Measurements from ENCODE around the gene ZNF343.
A peak's percentile ranks its signal among the peaks of the same experiment; 100 is the strongest.
"Not testable (repeated sequence)": the region's sequence is repeated elsewhere in the genome, so short reads cannot be mapped to it uniquely, and the experiment has no call there.

The ZNF343 gene

DNA sequence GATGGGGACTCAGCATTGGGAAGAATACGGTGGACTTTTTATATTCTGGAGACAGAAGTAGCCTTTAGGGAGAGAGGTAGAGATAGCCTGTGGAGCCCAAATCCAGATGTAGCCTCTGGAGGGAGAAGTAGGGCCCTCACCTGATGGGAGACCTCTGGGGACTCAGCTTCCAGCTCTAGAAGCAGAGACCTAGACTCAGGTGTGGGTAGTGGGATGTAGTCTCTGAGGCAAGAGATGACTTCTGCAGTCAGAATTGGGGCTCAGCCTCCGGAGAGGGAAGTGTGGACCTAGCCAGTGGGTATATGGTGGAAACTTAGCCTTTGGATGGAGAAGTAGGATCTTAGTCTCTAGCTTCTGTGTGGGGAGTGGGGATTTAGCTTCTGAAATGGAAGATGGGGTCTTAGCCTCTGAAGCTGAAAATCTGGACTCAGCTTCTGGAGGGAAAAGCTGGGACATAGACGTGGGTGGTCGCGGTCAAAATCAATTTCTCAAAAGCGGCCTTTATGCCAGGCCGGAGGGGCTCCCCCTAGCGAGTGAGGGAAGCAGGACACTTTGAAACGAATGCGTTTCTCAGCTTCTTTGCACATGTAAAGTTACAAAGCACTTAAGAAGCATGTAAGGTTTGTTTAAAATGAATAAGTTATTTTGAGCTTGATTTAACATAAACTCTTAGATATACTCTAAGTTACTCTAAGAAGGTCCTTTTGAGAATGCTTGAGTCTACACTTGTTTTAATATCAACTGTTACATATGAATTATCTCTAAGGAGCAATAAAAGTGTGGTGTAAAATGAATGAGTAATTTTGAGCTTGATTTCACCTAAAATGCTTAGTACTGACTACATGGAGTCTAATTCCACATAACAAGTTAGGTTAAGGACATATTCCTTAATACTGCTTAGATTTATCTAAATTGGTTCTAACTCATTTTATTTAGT lies 12.9 kb upstream of the ZNF343 start:
- DNase-seq (ENCODE audit: low spot score), result peak; percentile 62

DNA sequence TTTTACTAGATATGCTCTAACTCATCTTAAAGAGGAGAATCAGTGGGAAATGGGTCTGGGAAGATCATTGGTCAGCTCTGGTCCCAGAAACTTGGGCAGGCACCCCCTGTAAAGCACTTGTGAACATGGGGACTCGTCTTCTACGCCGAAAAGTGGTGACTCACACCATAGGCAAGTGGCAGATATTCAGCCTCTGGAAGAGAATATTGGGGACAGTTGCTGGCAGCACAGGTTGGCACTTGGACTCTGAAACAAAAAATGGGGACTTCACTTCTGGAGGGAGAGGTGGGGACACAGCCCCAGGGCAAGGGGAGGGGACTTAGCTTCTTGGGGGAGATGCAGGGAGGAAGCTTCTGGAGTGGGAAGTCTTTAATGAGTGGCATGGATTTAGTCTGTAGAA lies 11.9 kb upstream of the ZNF343 start:
- no peak for DNase-seq (ENCODE audit: low spot score)

DNA sequence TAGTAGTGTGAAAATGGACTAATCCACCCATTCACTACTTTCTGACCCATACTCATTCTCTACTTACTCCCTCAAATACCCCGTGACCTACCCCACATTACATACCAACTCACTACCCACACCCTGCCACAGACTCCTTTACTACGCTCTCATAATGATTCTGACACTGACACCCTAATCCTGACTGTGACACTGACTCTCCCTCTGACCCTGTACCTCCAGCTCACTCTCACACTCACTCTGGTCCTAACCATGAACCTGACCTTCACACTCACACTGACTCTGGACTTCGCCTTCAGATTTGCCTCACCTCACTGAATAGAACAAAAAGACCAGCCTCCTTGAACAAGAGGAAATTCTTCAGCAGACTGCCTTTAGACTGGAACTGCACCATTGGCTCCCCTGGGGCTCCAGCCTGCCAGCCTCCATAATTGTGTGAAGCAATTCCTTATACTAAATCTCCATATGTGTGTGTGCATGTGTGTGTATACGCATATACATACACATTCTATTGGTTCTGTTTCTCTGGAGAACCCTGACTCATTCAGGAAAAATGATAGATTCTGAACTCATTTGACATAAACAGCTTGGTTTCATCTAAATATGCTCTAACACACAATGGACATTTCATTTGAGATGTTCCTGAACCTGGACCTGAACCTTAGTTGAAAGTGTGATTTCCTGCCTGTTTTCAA lies 10.5 kb upstream of the ZNF343 start:
- no peak for DNase-seq (ENCODE audit: low spot score)

DNA sequence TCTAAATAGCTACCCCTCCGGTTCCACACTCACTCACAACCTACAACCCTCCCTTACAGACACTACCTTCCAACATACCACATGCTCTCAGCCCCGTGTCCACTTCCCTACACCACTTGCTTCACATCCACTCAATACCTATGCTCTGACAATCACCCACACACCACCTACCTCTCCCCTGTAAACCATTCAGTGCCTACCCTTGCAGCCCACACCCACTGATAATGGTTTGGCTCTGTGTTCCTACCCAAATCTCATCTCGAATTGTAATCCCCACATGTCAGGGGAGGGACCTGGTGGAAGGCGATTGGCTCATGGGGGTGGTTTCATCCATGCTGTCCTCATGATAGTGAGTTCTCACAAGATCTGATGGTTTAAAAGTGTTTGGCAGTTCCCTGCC lies 9.8 kb upstream of the ZNF343 start:
- no peak for DNase-seq (ENCODE audit: low spot score)

DNA sequence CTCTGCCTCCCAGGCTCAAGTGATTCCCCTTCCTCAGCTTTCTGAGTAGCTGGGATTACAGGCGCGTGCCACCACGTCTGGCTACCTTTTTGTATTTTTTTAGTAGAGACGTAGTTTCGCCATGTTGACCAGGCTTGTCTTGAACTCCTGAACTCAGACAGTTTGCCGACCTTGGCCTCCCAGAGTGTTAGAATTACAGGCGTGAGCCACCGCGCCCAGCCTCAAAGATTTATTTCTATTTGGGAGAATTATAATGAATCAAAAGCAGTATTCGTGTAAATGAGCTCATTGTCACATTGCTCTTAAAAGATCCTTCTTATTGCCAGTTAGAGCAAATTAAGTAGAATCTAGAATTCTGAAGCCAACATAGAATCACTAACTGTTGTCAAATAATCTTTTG lies 9.4 kb upstream of the ZNF343 start:
- no peak for DNase-seq (ENCODE audit: low spot score)

DNA sequence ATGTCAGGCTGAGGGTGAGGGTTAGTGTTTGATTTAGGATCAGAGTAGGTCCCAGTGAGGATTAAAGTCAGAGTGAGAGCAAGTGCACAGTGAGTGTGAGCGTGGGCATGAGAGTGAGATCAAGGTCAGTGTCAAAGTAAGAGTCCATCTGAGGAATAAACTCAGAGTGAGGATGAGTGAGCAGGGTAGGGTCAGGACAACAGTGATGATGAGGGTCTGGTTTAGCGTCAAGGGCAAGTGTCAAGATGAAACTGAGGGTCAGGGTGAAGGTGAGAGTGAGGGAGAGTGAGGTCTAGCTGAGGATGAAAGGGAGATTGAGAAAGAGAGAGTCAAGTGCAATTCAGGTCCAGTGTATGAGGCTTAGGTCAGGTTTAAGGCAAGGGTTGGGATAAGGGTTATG lies 7.7 kb upstream of the ZNF343 start:
- no peak for DNase-seq (ENCODE audit: low spot score)

DNA sequence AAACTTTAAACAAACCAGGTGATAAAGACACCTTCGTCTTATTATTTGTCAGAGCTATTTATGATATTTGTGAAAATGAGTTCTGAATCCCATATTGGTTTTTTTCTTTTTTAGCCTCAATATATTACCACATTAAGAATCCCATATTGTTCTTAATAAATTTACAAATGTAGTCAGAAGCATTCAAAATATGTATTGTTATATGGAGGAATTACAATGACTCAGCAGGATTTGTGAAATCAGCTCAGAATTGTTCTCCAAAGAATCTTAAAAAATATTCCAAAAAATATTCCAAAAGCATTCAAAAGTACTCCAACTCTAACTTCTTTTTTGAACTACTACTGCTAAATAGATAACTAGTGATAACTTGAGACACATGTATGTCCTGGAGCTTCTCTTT lies 6.5 kb upstream of the ZNF343 start:
- DNase-seq (ENCODE audit: low spot score), result no peak

DNA sequence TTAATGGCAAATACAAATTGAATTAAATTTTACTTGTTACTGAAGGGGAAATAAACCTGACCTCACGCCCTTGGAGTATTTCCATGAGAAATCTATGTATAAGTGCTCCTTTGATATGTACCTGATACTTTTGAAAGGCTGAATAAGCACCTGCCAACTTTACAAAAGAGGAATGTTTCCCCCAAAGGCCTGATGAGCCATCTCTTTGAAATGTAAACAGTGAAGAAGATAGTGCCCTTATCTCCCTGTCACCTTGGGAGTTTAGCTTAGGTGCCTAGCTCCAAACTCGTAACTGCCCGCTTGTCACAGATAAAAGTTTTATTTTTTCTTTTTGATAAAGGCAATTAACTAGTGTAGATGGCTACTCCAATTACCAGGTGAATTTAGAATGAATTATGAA lies 1.1 kb upstream of the ZNF343 start:
- DNase-seq (ENCODE audit: low spot score), result no peak

DNA sequence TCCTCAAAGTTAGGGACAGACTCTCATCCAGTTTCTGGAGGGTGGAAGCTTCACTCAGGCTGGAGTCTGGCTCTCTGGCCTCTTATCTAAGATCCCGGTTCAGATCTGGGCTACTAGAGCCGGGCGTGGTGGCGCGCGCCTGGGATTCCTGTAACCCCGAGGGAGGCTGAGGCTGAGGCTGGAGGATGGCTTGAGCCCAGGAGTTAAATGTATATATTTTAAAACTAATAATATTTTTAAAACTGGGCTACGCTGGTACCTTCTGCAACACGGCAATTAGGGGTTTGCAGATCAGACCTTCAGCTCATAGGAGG lies 710 bp upstream of the ZNF343 start:
- no peak for DNase-seq (ENCODE audit: low spot score)

DNA sequence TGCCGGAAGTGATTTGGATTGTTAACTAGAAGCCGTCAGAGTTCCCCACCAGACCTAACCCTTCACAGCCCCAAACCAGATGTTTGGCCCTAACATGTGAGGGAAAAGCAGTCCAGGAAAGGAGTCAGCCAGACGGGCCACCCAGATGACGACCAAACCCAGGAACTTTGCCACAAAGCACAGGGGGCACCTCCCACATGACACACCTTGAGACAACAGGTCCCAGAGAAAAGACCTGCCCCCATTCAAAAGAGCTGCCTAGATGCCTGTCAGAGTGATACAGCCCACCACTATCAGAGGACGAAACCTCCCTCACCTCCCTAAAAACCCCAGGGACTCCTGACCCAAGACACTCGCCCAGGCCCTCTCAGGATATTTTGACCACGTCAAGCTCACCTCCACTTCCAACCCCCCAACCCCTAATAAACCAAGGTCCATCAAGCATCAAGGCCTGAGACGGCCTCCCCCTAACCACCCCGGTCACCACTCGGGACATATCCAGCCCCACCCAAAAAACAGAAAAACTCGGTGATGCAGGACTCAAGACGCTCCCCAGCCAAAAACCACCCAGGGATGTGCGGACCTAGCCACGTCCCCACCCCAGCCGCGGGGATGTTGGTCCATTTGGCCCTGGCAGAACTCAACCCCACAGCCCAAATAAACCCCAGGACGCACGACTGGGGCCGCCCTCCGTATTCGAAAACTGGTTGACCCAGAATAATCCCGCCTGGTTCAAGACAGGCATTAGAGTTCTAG lies 662 bp downstream of the ZNF343 start:
- DNase-seq (ENCODE audit: low spot score), result no peak

DNA sequence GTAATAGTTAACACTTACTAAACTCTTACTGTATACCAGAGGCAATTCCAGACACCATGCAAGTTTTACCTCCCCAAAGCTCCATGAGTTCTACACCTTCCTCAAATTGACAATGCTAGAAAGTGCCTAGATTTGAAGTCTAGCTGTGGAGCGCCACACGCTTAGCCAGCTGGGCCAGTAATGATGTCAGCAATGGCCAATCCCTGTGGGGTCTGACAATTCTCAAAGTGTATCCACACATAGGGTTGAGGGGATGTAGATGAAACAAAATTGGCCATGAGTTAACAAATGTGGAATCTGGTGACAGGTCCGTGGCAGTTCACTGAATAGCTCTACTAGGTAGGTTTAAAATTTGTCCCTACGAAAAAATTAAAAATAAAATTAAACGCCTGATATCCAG lies 1.3 kb downstream of the ZNF343 start:
- no peak for DNase-seq (ENCODE audit: low spot score)

DNA sequence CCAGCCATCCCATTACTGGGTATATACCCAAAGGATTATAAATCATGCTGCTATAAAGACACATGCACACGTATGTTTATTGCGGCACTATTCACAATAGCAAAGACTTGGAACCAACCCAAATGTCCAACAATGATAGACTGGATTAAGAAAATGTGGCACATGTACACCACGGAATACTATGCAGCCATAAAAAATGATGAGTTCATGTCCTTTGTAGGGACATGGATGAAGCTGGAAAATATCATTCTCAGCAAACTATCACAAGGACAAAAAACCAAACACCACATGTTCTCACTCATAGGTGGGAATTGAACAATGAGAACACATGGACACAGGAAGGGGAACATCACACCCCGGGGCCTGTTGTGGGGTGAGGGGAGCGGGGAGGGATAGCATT lies 2.3 kb downstream of the ZNF343 start:
- not testable (repeated sequence) for DNase-seq (ENCODE audit: low spot score)

DNA sequence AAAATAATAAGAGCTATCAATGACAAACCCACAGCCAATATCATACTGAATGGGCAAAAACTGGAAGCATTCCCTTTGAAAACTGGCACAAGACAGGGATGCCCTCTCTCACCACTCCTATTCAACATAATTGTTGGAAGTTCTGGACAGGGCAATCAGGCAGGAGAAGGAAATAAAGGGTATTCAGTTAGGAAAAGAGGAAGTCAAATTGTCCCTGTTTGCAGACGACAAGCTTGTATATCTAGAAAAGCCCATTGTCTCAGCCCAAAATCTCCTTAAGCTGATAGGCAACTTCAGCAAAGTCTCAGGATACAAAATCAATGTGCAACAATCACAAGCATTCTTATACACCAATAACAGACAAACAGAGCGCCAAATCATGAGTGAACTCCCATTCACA lies 3.9 kb downstream of the ZNF343 start:
- not testable (repeated sequence) for DNase-seq (ENCODE audit: low spot score)

DNA sequence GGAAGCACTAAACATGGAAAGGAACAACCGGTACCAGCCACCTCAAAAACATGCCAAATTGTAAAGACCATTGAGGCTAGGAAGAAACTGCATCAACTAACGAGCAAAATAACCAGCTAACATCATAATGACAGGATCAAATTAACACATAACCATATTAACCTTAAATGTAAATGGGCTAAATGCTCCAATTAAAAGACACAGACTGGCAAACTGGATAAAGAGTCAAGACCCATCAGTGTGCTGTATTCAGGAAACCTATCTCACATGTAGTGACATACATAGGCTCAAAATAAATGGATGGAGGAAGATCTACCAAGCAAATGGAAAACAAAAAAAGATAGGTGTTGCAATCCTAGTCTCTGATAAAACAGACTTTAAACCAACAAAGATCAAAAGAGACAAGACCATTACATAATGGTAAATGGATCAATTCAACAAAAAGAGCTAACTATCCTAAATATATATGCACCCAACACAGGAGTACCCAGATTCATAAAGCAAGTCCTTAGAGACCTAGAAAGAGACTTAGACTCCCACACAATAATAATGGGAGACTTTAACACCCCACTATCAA lies 5.8 kb downstream of the ZNF343 start:
- DNase-seq (ENCODE audit: low spot score), result not testable (repeated sequence)

DNA sequence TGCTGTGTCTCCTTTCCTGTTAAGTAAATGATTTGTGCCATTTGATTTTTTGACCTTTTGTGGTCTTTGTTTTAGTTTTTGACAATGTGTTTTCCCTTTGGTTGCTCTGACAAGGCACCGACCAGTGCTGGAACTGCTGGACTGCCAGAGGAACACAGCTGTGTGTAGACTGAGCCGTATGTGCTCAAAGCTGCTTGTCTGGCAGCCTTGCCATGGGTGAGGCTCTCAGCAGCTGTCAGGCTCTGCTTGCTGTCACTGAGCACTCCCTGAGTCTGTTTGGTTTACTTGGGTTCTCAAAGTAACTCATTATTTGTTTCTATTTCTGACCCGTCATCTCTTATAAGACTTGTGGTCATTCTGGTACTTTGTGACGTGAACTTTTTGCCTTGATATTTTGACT lies 23.1 kb downstream of the ZNF343 start:
- no peak for DNase-seq (ENCODE audit: low spot score)

DNA sequence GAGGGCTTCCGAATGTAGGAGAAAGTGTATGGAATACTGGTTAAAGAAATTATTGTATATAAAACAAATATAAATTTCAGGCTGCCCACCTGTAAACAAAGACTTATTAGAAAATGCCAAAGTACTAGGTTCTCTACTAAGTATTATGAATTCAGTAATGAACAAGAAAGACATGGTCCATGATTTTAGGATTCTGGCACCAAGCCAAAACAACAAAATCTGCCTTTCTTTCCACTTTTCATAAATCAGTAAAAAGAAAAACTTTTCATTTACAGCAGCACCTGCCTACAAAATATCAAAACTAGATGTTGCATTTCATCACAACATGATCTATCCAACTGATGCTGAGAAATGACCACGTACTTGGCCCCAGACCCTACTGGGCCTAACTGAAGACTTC lies 23.6 kb downstream of the ZNF343 start:
- DNase-seq (ENCODE audit: low spot score), result no peak

DNA sequence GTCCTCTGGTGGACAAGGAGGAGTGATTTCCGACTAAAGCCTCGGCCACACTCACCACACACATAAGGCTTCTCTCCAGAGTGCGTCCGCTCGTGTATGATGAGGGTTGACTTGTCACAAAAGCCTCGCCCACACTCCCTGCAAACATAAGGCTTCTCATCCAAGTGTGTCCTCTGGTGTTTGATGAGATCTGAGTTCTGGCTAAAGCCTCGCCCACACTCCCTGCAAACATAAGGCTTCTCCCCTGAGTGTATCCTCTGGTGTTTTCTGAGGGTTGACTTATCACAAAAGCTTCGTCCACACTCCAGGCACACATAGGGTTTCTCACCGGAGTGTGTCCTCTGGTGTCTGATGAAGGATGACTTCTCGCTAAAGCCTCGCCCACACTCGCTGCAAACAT lies 25.2 kb downstream of the ZNF343 start:
- no peak for DNase-seq (ENCODE audit: low spot score)

DNA sequence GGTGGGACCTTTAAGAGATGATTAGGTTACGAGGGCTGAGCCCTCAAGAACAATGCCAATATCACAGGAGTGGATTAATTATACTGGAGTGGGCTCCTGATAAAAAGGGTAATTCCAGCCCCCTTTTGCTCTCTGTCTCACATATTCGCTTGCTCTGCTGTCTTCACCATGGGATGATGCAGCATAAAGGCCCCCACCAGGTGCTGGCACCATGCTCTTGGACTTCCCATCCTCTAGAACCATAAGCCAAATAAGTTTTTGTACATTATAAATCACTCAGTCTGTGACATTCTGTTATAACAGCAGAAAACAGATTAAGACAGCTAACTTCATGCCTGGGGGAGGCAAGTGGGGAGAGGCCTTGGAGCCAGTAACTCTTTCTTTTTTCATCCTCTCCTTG lies 28.3 kb downstream of the ZNF343 start:
- DNase-seq (ENCODE audit: low spot score), result no peak

DNA sequence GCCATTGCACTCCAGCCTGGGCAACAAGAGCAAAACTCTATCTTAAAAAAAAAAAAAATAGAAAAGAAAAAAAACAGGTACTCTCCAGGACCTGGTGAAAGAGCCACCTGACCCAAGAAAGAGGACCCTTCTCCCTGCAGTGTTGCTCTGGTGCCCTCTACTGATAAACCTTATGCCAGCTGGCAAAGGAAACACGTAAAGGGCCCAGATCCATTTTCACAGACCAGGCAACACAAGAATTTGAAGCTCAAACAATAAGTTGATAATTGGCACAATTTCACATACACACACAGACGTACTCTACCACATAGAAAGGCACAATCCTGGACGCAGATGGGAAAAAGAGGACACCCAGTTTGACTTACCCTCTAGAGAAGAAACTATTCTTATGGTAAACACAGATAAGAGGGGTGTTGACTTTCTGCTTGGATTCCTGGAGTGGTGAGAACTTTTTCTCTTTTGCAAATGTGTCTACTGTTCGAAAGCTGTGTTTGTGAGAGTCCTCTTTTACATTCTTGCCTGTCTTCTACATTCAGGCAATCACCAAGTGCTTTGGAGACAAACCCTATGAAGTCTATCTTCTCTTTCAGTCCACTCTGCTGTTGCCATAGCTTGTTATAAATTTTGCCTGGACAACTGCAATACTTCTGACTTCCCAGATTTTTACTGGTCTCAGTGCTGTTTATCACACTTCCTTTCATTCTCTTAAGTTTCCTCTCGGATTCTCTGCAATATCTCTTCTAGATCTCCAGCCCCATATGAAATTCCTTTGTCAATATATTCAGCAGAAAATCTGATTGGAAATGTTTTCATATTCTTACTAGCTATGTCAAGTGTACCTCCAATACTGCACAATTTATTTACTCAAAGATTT lies 31.7 kb downstream of the ZNF343 start:
- no peak for DNase-seq (ENCODE audit: low spot score)

DNA sequence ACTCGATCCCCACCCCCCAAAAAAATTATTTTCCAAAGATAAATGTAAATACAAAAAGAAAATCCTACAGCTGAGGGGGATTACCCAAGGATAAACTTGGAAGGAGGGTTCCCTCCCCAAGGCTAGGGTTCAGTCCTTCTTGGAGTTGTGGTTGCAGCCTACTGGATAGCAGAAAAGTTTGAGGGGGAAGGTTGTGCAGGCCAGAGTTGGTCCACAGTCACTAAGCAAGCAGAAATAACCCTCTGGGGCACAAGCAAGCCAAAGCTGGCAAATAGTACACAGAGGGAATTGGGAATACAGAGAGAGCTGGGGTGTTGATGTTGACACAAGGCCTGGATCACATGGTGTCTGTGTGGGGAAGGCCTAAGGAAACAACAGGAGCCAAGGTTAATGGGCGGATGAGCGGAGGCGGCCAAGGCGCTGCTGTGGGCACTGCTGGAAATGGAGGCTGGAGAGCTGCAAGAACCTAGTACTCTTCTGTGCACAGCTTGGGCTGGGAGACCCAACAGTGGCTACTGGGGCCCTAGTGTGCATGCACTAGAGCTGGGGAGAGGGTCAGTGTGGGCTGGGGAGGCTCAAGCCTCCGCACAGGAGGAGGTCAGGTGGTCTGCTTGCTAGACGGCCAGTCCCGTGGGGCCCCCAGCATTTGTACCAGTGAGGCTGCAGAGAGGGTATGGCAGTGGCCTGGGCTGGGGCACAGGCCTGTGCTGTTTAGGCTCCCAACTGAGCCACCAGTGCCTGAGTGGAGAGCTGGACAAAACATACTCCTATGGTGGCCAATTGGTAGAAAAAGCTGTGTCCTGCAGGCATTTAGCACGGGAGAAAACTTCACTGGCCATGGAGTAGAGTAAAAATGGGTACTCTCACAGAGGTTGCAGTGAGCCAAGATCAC lies 32.6 kb downstream of the ZNF343 start:
- no peak for DNase-seq (ENCODE audit: low spot score)

DNA sequence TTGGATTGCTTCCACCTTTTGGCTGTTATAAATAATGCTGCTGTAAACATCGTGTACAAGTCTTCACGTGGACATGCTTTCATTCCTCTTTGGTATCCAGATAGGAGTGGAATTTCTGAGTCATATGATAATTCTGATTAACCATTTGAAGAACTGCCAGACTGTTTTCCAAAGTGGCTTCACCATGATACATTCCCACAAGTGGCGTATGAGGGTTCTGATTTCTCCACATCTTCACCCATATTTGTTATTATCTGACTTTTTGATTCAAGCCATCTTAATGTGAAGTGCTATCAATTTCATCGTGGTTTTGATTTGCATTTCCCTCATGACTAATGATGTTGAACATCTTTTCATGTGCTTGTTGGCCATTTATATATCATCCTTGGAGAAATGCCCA lies 35.2 kb downstream of the ZNF343 start:
- no peak for DNase-seq (ENCODE audit: low spot score)

All from hematopoietic multipotent progenitor cell treated with erythropoietin and hydrocortisone succinate and interleukin-3 and kit ligand, for 15 days (in vitro differentiated cells).